GM19324 (cell line): ENCODE measurements around the gene WDR4.
"Not testable (repeated sequence)": the region's sequence is repeated elsewhere in the genome, so short reads cannot be mapped to it uniquely, and the experiment has no call there.

Source experiments
- ATAC-seq: cut with Tn5 transposase; IDR thresholded peaks from one replicate; pipeline ENCODE4 v1.9.1; 2021; ENCODE audit warnings: mild to moderate bottlenecking, moderate library complexity; ENCODE audit not compliant: unreplicated experiment, low FRiP score

WDR4 gene, protein sequence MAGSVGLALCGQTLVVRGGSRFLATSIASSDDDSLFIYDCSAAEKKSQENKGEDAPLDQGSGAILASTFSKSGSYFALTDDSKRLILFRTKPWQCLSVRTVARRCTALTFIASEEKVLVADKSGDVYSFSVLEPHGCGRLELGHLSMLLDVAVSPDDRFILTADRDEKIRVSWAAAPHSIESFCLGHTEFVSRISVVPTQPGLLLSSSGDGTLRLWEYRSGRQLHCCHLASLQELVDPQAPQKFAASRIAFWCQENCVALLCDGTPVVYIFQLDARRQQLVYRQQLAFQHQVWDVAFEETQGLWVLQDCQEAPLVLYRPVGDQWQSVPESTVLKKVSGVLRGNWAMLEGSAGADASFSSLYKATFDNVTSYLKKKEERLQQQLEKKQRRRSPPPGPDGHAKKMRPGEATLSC

DNA sequence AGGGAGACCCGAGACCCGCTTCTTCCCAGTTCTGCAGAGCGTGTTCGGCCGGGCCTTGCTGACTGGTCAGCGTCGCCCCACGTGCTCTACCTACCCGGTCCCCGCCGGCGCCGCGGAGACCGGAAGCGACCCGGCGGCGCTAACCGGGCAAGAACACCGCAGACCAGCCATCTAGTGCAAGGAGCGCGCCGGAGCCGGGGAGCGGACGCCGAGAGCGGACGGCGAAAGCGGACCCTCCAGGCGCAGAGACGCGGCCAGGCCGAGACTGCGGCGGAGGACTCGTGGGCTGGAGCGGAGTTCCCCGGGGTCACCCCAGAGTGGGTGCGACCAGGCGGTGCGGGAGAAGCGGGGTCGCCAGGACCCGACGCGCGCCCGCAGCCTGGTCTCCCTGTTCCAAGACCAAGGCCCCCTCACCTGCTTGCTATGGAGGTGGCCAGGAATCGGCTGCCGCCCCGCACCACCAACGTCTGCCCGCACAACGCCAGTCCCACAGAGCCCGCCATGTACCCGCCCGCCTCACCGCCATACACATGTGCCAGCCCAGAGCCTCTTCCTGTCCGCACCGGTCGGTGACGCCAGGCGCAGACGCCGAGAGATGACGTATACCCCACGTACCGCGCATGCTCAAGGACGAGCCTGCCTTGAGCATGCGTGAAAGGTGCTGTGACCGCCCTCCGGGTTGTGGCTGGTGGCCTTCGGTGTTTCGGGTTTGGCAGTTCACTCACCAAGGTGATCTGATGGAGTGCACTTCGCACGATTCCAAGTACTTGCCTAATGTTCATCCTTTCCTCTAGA lies at the start of gene WDR4:
Gene WDR4, minus strand, starts transcription at position 547 of the 795 bp plus-strand sequence. Its CDS starts 44 bp downstream, at position 503.
- peak; percentile 96 for ATAC-seq

DNA sequence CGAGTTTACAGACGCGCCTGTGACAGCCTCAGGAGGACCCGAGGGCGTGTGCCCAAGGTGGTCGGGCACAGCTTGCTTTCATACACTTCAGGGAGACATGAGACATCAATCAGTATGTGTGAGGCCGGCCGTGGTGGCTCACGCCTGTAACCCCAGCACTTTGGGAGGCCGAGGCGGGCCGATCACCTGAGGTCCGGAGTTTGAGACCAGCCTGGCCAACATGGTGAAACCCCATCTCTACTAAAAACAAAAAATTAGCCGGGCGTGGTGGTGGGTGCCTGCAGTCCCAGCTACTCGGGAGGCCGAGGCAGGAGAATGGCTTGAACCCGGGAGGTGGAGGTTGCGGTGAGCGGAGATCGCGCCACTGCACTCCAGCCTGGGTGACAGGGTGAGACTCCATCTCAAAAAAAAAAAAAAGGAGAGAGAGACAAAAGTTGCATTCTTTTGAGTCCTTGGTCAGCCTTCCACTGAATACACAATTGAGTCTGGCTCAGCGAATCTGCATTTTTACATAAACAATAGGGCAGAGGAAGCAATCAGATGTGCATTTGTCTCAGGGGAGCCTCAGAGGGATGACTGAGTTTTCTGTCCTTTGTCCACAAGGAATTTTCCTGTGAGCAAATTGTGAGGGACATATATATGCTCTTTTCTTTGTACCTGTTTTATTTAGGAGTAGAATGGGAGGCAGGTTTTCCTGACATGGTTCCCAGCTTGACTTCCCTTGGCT lies 48.3 kb upstream of the WDR4 start:
- not testable (repeated sequence) for ATAC-seq

DNA sequence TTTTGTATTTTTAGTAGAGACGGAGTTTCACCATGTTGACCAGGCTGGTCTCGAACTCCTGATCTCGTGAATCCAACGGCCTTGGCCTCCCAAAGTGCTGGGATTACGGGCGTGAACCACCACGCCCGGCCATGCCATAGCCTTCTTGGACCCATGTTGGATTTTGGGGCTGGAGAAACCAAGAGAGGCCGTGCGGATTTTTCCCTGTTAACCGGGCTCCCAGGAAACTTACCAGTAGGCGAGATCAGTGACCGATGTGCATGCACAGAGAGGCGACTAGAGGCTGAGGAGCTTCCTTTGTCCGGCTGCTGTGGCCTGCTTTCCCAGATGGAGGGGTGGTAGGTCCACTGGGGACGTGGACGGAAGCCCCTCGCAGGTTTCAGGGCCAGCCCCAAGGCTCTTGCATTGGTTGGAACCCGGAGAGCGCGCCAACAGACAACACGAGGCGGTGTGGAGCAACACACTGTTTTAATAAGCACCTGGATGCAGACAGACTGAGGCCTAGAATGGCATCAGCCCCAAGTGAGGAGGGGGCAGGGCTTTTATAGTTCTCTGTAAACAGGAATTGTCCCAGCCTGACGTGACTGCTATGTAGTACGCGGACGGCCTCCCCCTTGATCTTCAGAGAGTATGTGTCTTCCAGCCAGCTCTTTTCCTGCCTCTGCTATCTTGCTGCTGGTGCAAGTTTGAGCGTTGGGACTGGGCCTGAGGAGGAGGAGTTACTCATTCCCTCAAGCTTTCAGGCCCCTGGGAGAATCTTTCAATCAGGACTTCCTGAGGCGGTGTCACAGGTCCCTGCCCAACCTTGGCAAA lies 46.0 kb upstream of the WDR4 start, which contains the start of gene ERVH48-1:
Gene ERVH48-1, minus strand, starts transcription at position 517 of the 813 bp plus-strand sequence. CDS start 6,624 bp downstream, outside the sequence.
- ATAC-seq: no peak

DNA sequence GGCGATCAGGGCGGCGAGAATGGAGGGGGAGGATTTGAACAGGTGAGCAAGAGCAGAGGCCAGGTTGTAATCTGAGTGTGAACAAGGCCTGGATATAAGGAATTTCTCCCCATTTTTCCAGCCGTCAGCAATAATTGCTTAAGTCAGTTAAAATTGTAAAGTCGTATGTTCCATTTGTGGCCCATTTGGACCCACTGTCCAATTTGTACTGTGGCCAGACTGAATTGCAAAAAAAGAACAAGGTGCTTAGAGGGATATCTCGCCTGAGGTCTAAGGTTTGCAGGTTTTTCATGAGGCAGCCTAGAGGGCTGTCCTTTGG lies 45.1 kb upstream of the WDR4 start:
- no peak for ATAC-seq

DNA sequence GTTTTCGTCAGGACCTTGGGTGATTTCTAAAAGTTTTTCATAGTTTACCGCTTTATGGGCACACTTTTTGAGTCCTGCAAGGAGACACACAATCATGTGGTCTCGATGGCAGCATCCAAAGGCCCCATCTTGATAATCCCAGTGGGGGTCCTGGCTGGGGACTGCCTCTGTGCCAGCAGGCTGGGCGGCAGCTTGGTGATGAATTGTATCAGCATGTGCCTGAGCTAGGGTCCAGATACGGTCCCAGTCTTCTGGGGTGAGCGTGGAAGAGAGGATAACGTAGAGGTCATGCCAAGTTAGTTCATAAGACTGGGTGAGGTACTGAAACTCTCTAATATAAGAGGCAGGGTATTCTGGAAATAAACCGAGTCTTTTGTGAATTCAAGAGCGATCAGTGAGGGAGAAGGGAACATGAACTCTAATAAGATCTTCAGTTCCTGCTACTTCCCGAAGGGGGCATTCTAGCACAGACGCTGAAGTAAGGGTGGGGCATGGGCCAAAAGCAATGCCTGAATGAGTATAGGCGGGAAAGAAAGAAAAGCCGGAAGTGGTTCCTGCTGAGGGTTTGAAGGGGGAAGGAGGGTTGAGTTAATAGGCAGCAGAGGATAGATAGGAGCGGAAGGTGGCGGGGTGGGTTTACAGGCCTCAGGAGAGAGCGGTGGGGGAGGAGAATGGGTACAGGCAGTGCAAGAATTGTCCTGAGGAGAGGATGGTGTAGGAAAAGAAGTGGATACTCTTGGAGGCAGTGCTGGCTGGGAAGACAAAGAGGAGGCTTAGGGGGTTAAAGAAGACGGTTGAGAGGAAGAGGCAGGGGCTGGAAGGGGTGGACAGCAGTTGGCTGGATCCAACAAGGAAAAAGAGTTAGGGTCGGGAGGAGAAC lies 44.5 kb upstream of the WDR4 start:
- no peak for ATAC-seq

DNA sequence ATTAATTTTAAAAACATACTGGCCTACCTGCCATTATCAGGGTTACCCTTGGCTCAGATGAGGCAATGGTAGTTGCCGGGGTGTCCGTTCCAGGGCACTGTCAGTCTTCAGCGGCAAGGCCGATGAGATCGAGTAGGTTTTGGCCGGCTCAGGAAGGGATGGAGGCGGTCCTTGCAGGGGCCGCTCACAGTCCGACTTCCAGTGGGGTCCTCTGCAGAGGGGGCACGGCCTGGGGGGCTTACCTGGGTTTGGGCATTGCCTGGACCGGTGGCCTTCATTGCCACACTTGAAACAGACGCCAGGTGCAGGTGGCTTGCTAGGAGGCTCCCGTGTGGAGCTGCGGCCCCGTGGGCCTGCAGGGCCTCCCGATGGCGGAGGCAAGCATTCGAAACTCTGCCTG lies 43.6 kb upstream of the WDR4 start:
- no peak for ATAC-seq

DNA sequence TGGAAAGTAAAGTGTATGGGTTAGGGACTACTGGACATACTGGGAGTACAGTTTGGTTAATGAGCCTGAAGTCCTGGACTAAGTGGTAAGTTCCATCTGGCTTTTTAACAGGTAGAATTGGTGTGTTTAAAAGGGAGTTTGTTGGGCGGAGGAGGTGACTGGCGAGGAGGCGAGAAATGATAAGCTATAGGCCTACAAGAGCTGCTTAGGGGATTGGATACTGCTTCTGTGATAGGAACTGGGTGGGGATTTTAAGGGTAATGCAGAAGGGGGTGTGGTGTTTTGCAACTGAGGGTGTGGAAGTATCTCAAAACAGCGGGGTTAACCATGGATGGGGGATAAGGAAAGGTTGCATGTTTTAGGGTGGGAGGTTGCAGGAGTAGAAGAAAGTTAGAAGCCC lies 42.6 kb upstream of the WDR4 start:
- ATAC-seq: no peak

DNA sequence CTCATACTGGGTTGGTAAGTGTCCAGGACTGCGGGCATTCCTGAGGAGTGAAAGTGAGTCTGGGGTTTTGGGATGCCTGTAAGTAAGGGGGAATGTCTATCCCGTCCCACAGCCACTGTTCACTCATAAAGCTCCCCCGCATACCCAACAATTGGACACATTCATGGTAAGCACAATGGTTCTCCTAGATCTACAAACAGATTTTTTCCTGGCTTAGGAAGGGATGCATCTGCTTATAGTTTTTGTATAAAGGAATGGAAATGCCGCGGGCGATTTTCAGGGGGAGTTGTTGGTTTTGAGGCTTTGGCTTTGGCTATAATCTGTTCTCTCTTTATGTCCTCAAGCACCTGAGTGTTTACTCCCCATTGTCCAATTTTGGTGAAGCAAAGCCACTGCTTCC lies 39.0 kb upstream of the WDR4 start:
- no peak for ATAC-seq

DNA sequence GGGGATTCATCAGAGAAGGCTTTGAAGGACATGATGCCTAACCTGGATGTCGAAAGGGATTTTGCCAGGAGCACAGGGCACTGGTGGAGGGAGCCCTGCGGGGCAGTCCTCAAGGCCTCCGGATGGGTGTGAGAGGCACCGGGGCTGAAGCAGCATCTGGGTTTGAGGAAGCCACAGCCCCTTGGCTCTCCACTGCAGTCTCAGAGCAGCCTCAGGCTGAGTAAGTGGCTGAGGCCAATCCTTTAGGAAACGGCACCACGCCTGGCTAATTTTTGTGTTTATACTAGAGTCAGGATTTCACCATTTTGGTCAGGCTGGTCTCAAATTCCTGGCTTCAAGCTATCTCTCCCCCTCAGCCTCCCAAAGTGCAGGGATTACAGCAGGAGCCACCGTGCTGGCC lies 34.1 kb upstream of the WDR4 start:
- ATAC-seq: no peak

DNA sequence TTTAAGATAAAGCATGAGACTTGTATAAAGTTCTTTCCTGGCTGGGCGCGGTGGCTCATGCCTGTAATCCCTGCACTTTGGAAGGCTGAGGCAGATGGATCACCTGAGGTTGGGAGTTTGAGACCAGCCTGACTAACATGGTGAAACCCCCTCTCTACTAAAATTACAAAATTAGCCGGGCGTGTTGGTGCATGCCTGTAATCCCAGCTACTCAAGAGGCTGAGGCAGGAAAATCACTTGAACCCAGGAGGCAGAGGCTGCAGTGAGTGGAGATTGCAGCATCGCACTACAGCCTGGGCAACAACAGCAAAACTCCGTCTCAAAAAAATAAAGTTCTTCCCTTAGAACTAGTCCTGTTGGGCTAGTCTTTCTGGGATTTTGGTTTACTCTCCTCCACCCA lies 32.6 kb upstream of the WDR4 start:
- ATAC-seq: not testable (repeated sequence)

DNA sequence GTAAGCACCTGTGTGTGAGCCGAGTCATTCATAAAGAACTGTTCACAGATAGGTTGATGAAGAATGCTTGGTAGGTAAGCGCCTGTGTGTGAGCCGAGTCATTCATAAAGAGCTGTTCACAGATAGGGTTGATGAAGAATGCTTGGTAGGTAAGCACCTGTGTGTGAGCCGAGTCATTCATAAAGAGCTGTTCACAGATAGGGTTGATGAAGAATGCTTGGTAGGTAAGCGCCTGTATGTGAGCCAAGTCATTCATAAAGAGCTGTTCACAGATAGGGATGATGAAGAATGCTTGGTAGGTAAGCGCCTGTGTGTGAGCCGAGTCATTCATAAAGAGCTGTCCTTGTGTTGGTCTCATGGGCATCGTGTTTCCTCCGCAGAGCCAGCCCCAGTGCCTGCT lies 29.1 kb upstream of the WDR4 start:
- not testable (repeated sequence) for ATAC-seq

DNA sequence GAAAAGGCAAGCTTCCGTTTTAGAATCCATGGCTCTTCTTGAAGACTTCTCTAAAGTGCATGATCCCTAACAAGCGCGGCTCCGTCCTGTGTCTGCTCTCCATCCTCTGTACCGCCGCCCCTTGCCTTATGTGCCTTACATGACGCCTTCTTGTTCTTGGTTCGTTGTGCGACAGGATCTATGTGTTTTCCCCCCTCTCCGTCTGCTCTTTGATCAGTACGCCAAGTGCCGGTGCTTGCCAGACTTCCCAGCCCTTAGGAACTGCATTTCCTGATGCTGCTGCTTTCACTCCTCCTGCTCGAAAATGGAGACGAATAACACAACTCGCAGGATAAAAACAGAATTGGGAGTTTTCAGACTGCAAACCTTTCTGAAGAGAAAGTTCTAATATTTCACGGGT lies 26.9 kb upstream of the WDR4 start:
- ATAC-seq: no peak

DNA sequence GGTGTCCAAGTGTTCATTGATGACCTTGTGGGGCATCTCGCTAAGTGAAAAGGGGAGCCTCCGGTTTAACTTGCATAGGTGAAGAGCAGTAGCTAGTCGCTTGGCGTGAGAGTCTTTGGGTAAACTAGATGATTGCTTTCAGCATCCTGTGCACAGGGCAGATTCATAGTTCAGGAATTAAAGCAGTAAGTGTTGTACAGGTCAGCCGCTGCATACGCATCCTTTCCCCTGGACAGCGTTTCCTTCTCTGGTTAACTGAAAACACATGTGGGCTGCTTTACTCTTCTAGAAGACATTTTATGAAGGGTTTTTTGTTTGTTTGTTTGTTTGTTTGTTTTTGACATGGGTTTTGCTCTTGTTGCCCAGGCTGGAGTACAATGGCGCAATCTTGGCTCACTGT lies 25.9 kb upstream of the WDR4 start:
- ATAC-seq: no peak

DNA sequence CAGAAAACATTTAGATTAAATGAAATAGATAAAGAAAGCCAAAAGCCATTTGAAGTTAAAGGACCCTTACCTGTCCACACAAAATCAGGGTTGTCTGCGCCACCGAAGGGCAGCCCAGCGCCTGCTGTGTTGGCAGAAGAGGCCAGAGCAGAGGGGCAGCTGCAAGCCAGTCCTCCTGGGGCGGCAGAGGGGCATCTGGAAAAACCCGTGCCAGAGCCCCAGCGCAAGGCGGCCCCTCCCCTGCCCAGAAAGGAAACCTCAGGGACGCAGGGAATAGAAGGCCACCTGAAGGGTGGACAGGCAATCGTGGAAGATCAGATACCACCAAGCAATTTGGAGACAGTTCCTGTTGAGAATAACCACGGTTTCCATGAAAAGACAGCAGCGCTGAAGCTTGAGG lies 24.5 kb upstream of the WDR4 start:
- ATAC-seq: no peak

DNA sequence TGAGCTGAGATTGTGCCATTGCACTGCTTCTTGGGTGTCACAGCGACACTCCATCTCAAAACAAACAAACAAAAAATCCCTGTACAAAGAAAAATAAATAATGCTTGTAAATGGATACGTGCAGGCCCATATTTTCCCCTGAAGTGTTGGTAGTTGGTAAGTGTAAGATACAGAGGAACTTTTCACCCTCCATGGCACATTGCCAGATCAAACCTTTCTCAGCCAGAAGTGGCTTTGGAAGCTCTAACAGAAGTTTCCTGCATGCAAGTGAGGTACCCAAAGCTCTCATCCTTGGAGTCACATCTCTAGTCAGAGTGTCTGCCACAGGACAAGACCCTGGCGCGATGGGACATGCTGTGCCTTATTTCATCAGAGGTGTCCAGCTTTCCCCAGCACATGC lies 21.1 kb upstream of the WDR4 start:
- no peak for ATAC-seq

DNA sequence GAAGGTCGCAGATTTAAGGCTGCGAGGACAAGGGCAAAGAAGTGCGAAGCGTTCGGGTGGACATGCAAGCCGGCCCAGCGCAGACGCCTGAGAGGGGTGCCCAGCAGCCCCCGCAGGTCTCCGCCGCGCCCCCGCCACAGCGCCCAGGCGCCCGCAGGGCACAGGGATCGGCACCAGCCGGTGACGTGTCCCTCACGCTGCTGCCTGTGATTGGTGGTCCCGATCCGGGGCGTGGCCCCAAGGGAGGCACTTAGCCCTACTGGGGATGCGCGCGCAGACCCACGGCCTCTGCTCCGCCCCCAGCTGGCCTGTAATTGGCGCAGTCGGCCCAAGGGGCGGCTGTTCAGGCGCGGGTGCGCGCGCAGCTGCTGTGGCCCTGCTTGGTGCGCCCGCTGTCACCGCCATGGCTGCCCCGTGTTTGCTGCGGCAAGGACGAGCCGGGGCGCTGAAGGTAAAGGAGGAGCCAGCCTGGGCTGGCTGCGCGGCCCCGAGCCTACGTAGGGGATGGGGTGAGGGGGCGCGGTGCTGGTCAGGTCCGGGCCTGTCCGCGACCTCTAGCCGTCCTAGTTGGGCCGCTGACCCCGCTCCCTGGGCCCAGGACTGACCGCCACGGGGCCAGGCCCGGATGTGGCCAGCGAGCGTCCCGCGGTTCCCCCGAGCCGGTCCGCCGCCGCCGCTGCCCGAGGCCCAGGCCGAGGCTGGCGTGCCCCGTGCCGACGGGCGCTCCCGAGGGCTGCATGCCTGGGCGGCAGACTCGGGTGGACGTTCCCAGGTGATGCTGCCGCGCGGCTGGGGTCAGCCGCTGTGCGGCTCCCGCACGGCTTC lies 13.8 kb upstream of the WDR4 start, which contains the start of gene NDUFV3:
Gene NDUFV3, plus strand, starts transcription at position 379 of the 825 bp plus-strand sequence. Its CDS starts 25 bp downstream, at position 404.
- peak; percentile 93 for ATAC-seq

DNA sequence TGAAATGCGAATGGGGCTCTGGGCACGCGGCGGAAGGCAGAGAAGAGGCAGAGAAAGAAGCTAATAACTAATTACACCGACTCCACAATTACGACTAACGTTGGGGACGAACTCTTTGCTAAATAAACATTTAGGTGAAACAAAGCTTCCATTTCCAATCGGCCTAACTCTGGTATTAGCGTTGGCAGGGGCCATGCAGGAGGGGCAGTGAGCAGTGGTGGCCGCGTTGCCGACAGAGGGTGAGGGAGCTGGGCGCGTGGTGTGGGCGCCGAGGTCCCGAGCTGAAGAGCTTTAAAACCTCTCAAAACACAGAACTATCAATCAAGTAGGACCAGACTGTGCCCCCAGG lies 13.2 kb upstream of the WDR4 start:
- ATAC-seq: no peak

DNA sequence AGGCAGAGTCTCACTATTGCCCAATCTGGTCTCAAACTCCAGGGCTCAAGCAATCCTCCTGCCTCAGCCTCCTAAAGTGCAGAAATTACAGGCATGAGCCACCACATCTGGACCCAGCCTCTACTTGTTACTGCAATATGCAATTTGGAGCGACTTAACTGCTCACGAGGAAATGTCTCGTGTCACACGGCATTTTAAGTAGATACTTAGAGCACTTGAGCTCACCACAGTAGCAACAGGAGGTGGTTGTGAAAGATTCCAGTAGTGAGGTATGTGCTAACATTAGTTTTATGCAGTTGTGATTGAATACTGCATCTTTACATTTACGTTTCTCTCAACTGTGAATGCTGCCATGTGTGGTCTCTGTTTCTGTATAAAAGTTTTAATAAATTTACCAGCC lies 8.0 kb upstream of the WDR4 start:
- no peak for ATAC-seq
